WTC11 (cell line): ENCODE results near the gene AGPS. TPM values are rescaled to one million over a fixed set of nuclear protein-coding genes. Genes with fewer than 3 reads are reported as not detected.
"Not testable (repeated sequence)": the region's sequence is repeated elsewhere in the genome, so short reads cannot be mapped to it uniquely, and the experiment has no call there.

Experiments
- ATAC-seq: fragments of 200-7000 bp; cut with Tn5 transposase; 2 replicates; pipeline ENCODE4 v1.10.0; 2021; ENCODE audit warnings: mild to moderate bottlenecking, moderate library complexity
- CTCF ChIA-PET: fragments of 300-600 bp; sonication (Branson Sonifier 250); formaldehyde crosslinking; loops from one replicate; lab custom pipeline; 2021; ENCODE audit warnings: antibody characterized with exemption; lab: Charles Lee
- POLR2A ChIA-PET: fragments of 350-600 bp; sonication (Branson Sonifier 250); formaldehyde crosslinking; loops from one replicate; lab custom pipeline; 2021; ENCODE audit warnings: antibody characterized with exemption; lab: Charles Lee
- DNase-seq: peaks from one replicate; pipeline ENCODE4 v3.0.0; 2021; ENCODE audit warnings: low spot score
- H3K27ac Mint-ChIP-seq: 2 replicates; pipeline ENCODE4 v1.8.0; 2021; ENCODE audit warnings: mixed read lengths
- H3K27me3 Mint-ChIP-seq: 2 replicates; pipeline ENCODE4 v1.8.0; 2021; ENCODE audit warnings: low read depth, mild to moderate bottlenecking, moderate library complexity, mixed read lengths
- H3K36me3 Mint-ChIP-seq: 2 replicates; pipeline ENCODE4 v1.8.0; 2021; ENCODE audit warnings: mixed read lengths
- H3K4me1 Mint-ChIP-seq: 2 replicates; pipeline ENCODE4 v1.8.0; 2022; ENCODE audit warnings: mixed read lengths
- H3K4me3 Mint-ChIP-seq: 2 replicates; pipeline ENCODE4 v1.8.0; 2021; ENCODE audit warnings: mild to moderate bottlenecking, moderate library complexity, mixed read lengths
- H3K9me3 Mint-ChIP-seq: 2 replicates; pipeline ENCODE4 v1.8.0; 2021; ENCODE audit warnings: mixed read lengths
- CREM ChIP-seq: sonication (generic); formaldehyde crosslinking; IDR thresholded peaks from 2 replicates; pipeline ENCODE4 v1.8.1; 2022; ENCODE audit warnings: mild to moderate bottlenecking, missing genetic modification reagents, moderate library complexity
- FOXP1 ChIP-seq: sonication (generic); formaldehyde crosslinking; IDR thresholded peaks from 2 replicates; pipeline ENCODE4 v1.8.0; 2022; ENCODE audit warnings: missing genetic modification reagents, mild to moderate bottlenecking, moderate library complexity, borderline replicate concordance
- GRHL2 ChIP-seq: fragments of 250-450 bp; sonication (Bioruptor Pico); IDR thresholded peaks from 2 replicates; pipeline ENCODE4 v1.8.0; 2022; ENCODE audit warnings: mild to moderate bottlenecking, moderate library complexity; ENCODE audit not compliant: insufficient replicate concordance, severe bottlenecking
- NR2C2 ChIP-seq: sonication (generic); formaldehyde crosslinking; IDR thresholded peaks from 2 replicates; pipeline ENCODE4 v1.8.0; 2022; ENCODE audit warnings: mild to moderate bottlenecking, missing genetic modification reagents
- RELA ChIP-seq: sonication (generic); formaldehyde crosslinking; IDR thresholded peaks from 2 replicates; pipeline ENCODE4 v1.8.1; 2022; ENCODE audit warnings: missing genetic modification reagents, mild to moderate bottlenecking, borderline replicate concordance
- SMAD4 ChIP-seq: sonication (generic); formaldehyde crosslinking; IDR thresholded peaks from 2 replicates; pipeline ENCODE4 v1.8.0; 2022; ENCODE audit warnings: mild to moderate bottlenecking, missing genetic modification reagents
- SP1 ChIP-seq: sonication (generic); formaldehyde crosslinking; conservative IDR thresholded peaks from 2 replicates; pipeline ENCODE4 v1.8.1; 2022; ENCODE audit warnings: missing genetic modification reagents
- TEAD4 ChIP-seq: sonication (generic); formaldehyde crosslinking; IDR thresholded peaks from 2 replicates; pipeline ENCODE4 v1.8.0; 2022; ENCODE audit warnings: mild to moderate bottlenecking, missing genetic modification reagents
- ZNF317 ChIP-seq: sonication (generic); formaldehyde crosslinking; IDR thresholded peaks from 2 replicates; pipeline ENCODE4 v1.8.1; 2023; ENCODE audit warnings: low read depth, mild to moderate bottlenecking, moderate library complexity, missing genetic modification reagents, borderline replicate concordance
- ZNF396 ChIP-seq: fragments of 250-450 bp; sonication (Bioruptor Pico); IDR thresholded peaks from 2 replicates; pipeline ENCODE4 v1.8.0; 2021; ENCODE audit warnings: mild to moderate bottlenecking, moderate library complexity, borderline replicate concordance
- ZNF416 ChIP-seq: fragments of 250-450 bp; sonication (Bioruptor Pico); IDR thresholded peaks from 2 replicates; pipeline ENCODE4 v1.9.0; 2021; ENCODE audit warnings: mild to moderate bottlenecking, inconsistent platforms
- total RNA-seq: library from RNA; stranded (reverse); gene quantifications from 3 replicates; pipeline ENCODE4 v1.2.3, GENCODE V29; 2021
- TF ChIP-seq, protein P1 (sequence below): sonication (generic); formaldehyde crosslinking; IDR thresholded peaks from 2 replicates; pipeline ENCODE4 v1.8.1; 2023; ENCODE audit warnings: mild to moderate bottlenecking, missing genetic modification reagents
- TF ChIP-seq, protein P2 (sequence below): fragments of 250-450 bp; sonication (Bioruptor Pico); conservative IDR thresholded peaks from 2 replicates; pipeline ENCODE4 v1.9.0; 2021; ENCODE audit warnings: mild to moderate bottlenecking
- TF ChIP-seq, protein P3 (sequence below): fragments of 250-450 bp; sonication (Bioruptor Pico); IDR thresholded peaks from 2 replicates; pipeline ENCODE4 v1.9.0; 2021; ENCODE audit warnings: moderate library complexity, mild to moderate bottlenecking, inconsistent platforms, borderline replicate concordance
- TF ChIP-seq, protein P4 (sequence below): sonication (generic); formaldehyde crosslinking; IDR thresholded peaks from 2 replicates; pipeline ENCODE4 v1.8.0; 2022; ENCODE audit warnings: mild to moderate bottlenecking, missing genetic modification reagents
- TF ChIP-seq, protein P5 (sequence below): fragments of 250-450 bp; sonication (Bioruptor Pico); IDR thresholded peaks from 2 replicates; pipeline ENCODE4 v1.9.0; 2021; ENCODE audit warnings: mild to moderate bottlenecking, borderline replicate concordance
- TF ChIP-seq, protein P6 (sequence below): fragments of 250-450 bp; sonication (Bioruptor Pico); IDR thresholded peaks from 2 replicates; pipeline ENCODE4 v1.9.0; 2021; ENCODE audit warnings: mild to moderate bottlenecking

Gene AGPS
- total RNA-seq, 1 experiment from 2014 or later, result 60.8 TPM

DNA sequence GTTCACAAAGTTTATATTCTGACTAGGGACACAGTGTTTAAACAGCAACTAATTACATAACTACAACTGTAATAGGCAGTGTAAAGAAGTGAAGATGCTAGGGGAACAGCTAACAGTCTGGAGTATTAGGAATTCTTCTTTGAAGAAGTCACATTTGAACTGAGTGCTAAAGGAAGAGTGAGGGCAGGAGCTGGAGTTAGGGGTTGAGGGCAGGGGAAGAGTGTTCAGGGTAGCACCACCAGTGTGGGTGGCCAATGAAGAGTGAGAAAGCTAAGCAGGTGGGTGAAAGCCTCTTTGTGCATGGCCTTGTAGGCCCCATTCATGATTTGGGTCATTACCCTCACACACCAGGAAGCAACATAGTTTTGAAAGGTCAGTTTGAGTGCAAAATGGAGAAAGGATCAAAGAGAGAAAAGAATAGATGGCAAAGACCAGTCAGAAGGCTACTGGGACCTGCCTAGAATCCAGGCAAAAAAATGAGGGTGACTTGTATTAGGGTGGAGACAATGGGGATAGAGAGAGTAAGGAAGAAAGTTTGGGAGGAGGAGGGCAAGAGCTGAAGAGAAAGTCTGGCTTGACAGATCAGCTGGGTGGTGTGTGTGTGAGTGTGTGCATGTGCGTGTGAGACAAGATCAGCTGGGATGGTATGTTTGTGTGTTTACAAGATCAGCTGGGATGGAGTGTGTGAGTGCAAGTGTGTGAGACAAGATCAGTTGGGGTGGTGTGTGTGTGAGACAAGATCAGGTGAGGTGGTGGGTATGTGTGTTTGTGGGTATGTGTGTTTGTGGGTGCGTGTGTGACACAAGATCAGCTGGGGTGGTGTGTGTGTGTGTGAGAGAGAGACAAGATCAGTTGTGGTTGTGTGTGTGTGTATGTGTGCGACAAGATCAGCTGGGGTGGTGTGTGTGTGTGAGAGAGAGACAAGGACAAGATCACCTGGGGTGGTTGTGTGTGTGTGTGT is 43.6 kb upstream of the AGPS start:
- TF ChIP-seq TEAD4 (CRISPR knock-in tag) (no peak), RELA (CRISPR knock-in tag) (no peak), ZNF396 (CRISPR knock-in tag) (no peak), NR2C2 (CRISPR knock-in tag) (no peak), SP1 (CRISPR knock-in tag) (no peak), SMAD4 (CRISPR knock-in tag) (no peak), GRHL2 (CRISPR knock-in tag) (no peak), CREM (CRISPR knock-in tag) (no peak), ZNF317 (CRISPR knock-in tag) (no peak), FOXP1 (CRISPR knock-in tag) (no peak), ZNF416 (CRISPR knock-in tag) (no peak)
- TF ChIP-seq, protein P1, sequence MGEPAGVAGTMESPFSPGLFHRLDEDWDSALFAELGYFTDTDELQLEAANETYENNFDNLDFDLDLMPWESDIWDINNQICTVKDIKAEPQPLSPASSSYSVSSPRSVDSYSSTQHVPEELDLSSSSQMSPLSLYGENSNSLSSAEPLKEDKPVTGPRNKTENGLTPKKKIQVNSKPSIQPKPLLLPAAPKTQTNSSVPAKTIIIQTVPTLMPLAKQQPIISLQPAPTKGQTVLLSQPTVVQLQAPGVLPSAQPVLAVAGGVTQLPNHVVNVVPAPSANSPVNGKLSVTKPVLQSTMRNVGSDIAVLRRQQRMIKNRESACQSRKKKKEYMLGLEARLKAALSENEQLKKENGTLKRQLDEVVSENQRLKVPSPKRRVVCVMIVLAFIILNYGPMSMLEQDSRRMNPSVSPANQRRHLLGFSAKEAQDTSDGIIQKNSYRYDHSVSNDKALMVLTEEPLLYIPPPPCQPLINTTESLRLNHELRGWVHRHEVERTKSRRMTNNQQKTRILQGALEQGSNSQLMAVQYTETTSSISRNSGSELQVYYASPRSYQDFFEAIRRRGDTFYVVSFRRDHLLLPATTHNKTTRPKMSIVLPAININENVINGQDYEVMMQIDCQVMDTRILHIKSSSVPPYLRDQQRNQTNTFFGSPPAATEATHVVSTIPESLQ, result no peak
- TF ChIP-seq, protein P2, sequence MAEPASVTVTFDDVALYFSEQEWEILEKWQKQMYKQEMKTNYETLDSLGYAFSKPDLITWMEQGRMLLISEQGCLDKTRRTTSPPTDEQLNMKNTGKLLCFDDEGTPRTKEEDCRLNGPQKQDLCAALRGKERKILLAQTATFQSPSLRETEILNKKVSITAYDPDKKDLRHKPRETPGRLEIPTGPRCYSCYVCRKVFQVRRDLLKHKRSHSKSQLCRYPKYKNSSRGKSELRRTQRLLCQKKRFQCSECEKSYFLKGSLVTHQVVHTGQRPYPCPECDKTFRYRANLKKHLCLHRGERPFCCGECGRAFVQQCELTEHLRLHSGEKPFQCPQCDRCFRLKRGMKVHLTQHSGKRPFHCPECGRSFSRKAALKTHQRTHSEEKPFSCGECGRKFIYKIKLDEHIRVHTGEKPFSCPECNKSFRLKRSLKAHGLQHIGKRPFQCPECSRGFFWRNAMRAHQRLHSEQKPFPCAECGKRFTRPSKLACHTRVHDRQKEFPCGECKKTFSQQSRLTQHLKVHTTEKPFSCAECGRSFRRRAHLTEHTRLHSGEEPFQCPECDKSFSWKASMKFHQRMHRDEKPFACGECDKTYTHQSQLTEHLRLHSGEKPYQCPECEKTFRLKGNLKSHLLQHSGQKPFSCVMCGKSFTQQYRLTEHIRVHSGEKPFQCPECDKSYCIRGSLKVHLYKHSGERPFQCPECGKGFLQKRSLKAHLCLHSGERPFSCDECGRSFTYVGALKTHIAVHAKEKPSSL, result no peak
- TF ChIP-seq, protein P3, sequence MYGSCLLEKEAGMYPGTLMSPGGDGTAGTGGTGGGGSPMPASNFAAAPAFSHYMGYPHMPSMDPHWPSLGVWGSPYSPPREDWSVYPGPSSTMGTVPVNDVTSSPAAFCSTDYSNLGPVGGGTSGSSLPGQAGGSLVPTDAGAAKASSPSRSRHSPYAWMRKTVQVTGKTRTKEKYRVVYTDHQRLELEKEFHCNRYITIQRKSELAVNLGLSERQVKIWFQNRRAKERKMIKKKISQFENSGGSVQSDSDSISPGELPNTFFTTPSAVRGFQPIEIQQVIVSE, result no peak
- TF ChIP-seq, protein P4, sequence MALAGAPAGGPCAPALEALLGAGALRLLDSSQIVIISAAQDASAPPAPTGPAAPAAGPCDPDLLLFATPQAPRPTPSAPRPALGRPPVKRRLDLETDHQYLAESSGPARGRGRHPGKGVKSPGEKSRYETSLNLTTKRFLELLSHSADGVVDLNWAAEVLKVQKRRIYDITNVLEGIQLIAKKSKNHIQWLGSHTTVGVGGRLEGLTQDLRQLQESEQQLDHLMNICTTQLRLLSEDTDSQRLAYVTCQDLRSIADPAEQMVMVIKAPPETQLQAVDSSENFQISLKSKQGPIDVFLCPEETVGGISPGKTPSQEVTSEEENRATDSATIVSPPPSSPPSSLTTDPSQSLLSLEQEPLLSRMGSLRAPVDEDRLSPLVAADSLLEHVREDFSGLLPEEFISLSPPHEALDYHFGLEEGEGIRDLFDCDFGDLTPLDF (CRISPR knock-in tag), result no peak
- TF ChIP-seq, protein P5, sequence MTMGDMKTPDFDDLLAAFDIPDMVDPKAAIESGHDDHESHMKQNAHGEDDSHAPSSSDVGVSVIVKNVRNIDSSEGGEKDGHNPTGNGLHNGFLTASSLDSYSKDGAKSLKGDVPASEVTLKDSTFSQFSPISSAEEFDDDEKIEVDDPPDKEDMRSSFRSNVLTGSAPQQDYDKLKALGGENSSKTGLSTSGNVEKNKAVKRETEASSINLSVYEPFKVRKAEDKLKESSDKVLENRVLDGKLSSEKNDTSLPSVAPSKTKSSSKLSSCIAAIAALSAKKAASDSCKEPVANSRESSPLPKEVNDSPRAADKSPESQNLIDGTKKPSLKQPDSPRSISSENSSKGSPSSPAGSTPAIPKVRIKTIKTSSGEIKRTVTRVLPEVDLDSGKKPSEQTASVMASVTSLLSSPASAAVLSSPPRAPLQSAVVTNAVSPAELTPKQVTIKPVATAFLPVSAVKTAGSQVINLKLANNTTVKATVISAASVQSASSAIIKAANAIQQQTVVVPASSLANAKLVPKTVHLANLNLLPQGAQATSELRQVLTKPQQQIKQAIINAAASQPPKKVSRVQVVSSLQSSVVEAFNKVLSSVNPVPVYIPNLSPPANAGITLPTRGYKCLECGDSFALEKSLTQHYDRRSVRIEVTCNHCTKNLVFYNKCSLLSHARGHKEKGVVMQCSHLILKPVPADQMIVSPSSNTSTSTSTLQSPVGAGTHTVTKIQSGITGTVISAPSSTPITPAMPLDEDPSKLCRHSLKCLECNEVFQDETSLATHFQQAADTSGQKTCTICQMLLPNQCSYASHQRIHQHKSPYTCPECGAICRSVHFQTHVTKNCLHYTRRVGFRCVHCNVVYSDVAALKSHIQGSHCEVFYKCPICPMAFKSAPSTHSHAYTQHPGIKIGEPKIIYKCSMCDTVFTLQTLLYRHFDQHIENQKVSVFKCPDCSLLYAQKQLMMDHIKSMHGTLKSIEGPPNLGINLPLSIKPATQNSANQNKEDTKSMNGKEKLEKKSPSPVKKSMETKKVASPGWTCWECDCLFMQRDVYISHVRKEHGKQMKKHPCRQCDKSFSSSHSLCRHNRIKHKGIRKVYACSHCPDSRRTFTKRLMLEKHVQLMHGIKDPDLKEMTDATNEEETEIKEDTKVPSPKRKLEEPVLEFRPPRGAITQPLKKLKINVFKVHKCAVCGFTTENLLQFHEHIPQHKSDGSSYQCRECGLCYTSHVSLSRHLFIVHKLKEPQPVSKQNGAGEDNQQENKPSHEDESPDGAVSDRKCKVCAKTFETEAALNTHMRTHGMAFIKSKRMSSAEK, result no peak
- TF ChIP-seq, protein P6, sequence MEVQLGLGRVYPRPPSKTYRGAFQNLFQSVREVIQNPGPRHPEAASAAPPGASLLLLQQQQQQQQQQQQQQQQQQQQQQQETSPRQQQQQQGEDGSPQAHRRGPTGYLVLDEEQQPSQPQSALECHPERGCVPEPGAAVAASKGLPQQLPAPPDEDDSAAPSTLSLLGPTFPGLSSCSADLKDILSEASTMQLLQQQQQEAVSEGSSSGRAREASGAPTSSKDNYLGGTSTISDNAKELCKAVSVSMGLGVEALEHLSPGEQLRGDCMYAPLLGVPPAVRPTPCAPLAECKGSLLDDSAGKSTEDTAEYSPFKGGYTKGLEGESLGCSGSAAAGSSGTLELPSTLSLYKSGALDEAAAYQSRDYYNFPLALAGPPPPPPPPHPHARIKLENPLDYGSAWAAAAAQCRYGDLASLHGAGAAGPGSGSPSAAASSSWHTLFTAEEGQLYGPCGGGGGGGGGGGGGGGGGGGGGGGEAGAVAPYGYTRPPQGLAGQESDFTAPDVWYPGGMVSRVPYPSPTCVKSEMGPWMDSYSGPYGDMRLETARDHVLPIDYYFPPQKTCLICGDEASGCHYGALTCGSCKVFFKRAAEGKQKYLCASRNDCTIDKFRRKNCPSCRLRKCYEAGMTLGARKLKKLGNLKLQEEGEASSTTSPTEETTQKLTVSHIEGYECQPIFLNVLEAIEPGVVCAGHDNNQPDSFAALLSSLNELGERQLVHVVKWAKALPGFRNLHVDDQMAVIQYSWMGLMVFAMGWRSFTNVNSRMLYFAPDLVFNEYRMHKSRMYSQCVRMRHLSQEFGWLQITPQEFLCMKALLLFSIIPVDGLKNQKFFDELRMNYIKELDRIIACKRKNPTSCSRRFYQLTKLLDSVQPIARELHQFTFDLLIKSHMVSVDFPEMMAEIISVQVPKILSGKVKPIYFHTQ (CRISPR knock-in tag), result no peak
- TF ChIP-seq, all 79 proteins: peak for 0
- H3K4me3 Mint-ChIP-seq, result no peak overlapping the region
- ChIA-PET POLR2A (no interaction called here), CTCF (no interaction called here)
- H3K9me3 Mint-ChIP-seq, result no peaks in the 10 kb centered on the region
- no peaks in the 10 kb centered on the region for H3K27me3 Mint-ChIP-seq
- no peaks in the 10 kb centered on the region for H3K36me3 Mint-ChIP-seq
- H3K27ac Mint-ChIP-seq, result no peak overlapping the region
- H3K4me1 Mint-ChIP-seq, result no peaks in the 10 kb centered on the region
- DNase-seq, result no peak
- ATAC-seq, result no peak

DNA sequence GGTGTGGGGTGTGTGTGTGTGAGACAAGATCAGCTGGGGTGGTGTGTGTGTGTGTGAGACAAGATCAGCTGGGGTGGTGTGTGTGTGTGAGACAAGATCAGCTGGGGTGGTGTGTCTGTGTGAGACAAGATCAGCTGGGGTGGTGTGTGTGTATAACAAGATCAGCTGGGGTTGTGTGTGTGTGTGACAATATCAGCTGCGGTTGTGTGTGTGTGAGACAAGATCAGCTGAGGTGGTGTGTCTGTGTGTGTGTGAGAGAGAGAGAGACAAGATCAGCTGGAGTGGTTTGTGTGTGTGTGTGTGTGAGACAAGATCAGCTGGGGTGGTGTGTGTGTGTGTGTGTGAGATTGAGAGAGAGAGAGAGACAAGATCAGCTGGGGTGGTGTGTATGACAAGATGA is 41.9 kb upstream of the AGPS start:
- H3K9me3 Mint-ChIP-seq, H3K36me3 Mint-ChIP-seq, POLR2A ChIA-PET, H3K4me3 Mint-ChIP-seq, H3K27me3 Mint-ChIP-seq, DNase-seq, H3K4me1 Mint-ChIP-seq, H3K27ac Mint-ChIP-seq, ATAC-seq: not testable (repeated sequence)
- CTCF ChIA-PET, result interaction anchor here (1.0 kb wide), 1 partner anchor 186 kb away, joined by 3 read pairs; no protein-coding TSS in a partner anchor

DNA sequence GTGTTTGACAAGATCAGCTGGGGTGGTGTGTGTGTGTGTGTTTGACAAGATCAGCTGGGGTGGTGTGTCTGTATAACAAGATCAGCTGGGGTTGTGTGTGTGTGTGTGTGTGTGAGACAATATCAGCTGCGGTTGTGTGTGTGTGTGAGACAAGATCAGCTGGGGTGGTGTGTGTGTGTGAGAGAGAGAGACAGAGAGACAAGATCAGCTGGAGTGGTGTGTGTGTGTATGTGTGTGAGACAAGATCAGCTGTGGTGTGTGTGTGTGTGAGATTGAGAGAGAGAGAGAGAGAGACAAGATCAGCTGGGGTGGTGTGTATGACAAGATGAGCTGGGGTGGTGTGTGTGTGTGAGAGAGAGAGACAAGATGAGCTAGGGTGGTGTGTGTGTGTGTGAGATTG is 41.5 kb upstream of the AGPS start:
- H3K27me3 Mint-ChIP-seq, ATAC-seq, DNase-seq, H3K9me3 Mint-ChIP-seq, H3K27ac Mint-ChIP-seq, H3K4me1 Mint-ChIP-seq, H3K36me3 Mint-ChIP-seq, POLR2A ChIA-PET, H3K4me3 Mint-ChIP-seq: not testable (repeated sequence)
- CTCF ChIA-PET, result interaction anchor here (0.6 to 1.0 kb wide), 2 partner anchors 186 to 1244 kb away, joined by 3 read pairs; no protein-coding TSS in a partner anchor
